Osteoblast (primary cell): ENCODE measurements around the gene NMRAL1. TPM values are rescaled to one million over a fixed set of nuclear protein-coding genes. Genes with fewer than 3 reads are reported as not detected.
A peak's percentile ranks its signal among the peaks of the same experiment; 100 is the strongest.

Experiments
- DNase-seq: peaks from one replicate; pipeline ENCODE4 v3.0.0; 2011; ENCODE audit warnings: low spot score, mixed read lengths; ENCODE audit not compliant: insufficient read length; ENCODE audit errors: missing footprints
- H2AFZ ChIP-seq: 2 replicates; pipeline ENCODE4 v1.6.0; 2011; ENCODE audit warnings: mild to moderate bottlenecking, low read length
- H3K27ac ChIP-seq: 2 replicates; pipeline ENCODE4 v1.5.1; 2011; ENCODE audit warnings: mild to moderate bottlenecking, low read depth, low read length, moderate library complexity
- H3K27me3 ChIP-seq: 2 replicates; pipeline ENCODE4 v1.6.0; 2012; ENCODE audit warnings: mild to moderate bottlenecking, control low read depth, inconsistent platforms, low read length, moderate library complexity; ENCODE audit not compliant: insufficient read depth
- H3K36me3 ChIP-seq: 2 replicates; pipeline ENCODE4 v1.5.1; 2011; ENCODE audit warnings: mild to moderate bottlenecking, low read length, control low read depth, moderate library complexity; ENCODE audit not compliant: insufficient read depth
- H3K4me1 ChIP-seq: 2 replicates; pipeline ENCODE4 v1.5.1; 2011; ENCODE audit warnings: mild to moderate bottlenecking, low read length, control low read depth, moderate library complexity; ENCODE audit not compliant: insufficient read depth
- H3K4me2 ChIP-seq: 2 replicates; pipeline ENCODE4 v1.6.0; 2011; ENCODE audit warnings: mild to moderate bottlenecking, low read length; ENCODE audit not compliant: insufficient read depth
- H3K4me3 ChIP-seq: fragments of 200-600 bp; sonication (generic); 3 replicates; pipeline ENCODE4 v1.5.1; 2012; ENCODE audit warnings: mild to moderate bottlenecking, low read length, inconsistent platforms; ENCODE audit not compliant: insufficient read depth
- H3K79me2 ChIP-seq: 2 replicates; pipeline ENCODE4 v1.6.0; 2012; ENCODE audit warnings: mild to moderate bottlenecking, low read length, control low read depth, inconsistent platforms; ENCODE audit not compliant: insufficient read depth
- H3K9me3 ChIP-seq: 2 replicates; pipeline ENCODE4 v1.5.1; 2011; ENCODE audit warnings: low read depth, low read length, control low read depth
- H4K20me1 ChIP-seq: 2 replicates; pipeline ENCODE4 v1.6.0; 2012; ENCODE audit warnings: mild to moderate bottlenecking, low read length, control low read depth; ENCODE audit not compliant: insufficient read depth
- total RNA-seq: library from RNA; depleted of rRNA; stranded (reverse); fragments of >200 nt; gene quantifications from 2 replicates; pipeline ENCODE4 v1.2.3, GENCODE V29; 2012
- TF ChIP-seq, protein P1 (sequence below): IDR thresholded peaks from 2 replicates; pipeline ENCODE4 v1.5.1; 2011; ENCODE audit warnings: mild to moderate bottlenecking, low read depth, low read length, moderate library complexity; ENCODE audit errors: extremely low read depth

Gene NMRAL1
- total RNA-seq, 1 donor = 90.5 TPM

GRCh38 chr16:4519274-4520058 lies 45.0 kb upstream of the NMRAL1 start:
- Histone ChIP-seq H3K4me2 (no peak overlapping the region), H2AFZ (no peak overlapping the region), H4K20me1 (peaks cover 9% of the 10 kb centered on the region), H3K27me3 (no peaks in the 10 kb centered on the region), H3K27ac (no peak overlapping the region), H3K9me3 (no peaks in the 10 kb centered on the region), H3K36me3 (no peaks in the 10 kb centered on the region), H3K4me1 (no peaks in the 10 kb centered on the region), H3K4me3 (no peak overlapping the region), H3K79me2 (peaks cover 4% of the 10 kb centered on the region)
- TF ChIP-seq, protein P1, sequence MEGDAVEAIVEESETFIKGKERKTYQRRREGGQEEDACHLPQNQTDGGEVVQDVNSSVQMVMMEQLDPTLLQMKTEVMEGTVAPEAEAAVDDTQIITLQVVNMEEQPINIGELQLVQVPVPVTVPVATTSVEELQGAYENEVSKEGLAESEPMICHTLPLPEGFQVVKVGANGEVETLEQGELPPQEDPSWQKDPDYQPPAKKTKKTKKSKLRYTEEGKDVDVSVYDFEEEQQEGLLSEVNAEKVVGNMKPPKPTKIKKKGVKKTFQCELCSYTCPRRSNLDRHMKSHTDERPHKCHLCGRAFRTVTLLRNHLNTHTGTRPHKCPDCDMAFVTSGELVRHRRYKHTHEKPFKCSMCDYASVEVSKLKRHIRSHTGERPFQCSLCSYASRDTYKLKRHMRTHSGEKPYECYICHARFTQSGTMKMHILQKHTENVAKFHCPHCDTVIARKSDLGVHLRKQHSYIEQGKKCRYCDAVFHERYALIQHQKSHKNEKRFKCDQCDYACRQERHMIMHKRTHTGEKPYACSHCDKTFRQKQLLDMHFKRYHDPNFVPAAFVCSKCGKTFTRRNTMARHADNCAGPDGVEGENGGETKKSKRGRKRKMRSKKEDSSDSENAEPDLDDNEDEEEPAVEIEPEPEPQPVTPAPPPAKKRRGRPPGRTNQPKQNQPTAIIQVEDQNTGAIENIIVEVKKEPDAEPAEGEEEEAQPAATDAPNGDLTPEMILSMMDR = no peak
- DNase-seq = peak; percentile 32

- peak; percentile 74 for DNase-seq
- peaks cover 4% of the 10 kb centered on the region for H3K36me3 ChIP-seq
- H3K4me2 ChIP-seq = no peak overlapping the region
- no peaks in the 10 kb centered on the region for H3K27me3 ChIP-seq
- TF ChIP-seq, protein P1 = peak; percentile 53
- H3K4me3 ChIP-seq = no peak overlapping the region
- H3K4me1 ChIP-seq = no peaks in the 10 kb centered on the region
- no peak overlapping the region for H3K27ac ChIP-seq
- H3K79me2 ChIP-seq = peaks cover 2% of the 10 kb centered on the region
- H3K9me3 ChIP-seq = no peaks in the 10 kb centered on the region
- H2AFZ ChIP-seq = no peak overlapping the region
- peaks cover 9% of the 10 kb centered on the region for H4K20me1 ChIP-seq
These were observed 43.6 kb upstream of the NMRAL1 start for GRCh38 chr16:4517812-4518680.

GRCh38 chr16:4515611-4516233 lies 41.3 kb upstream of the NMRAL1 start:
- peak; percentile 45 for DNase-seq
- Histone ChIP-seq H3K27ac (no peak overlapping the region), H3K4me2 (no peak overlapping the region), H3K9me3 (no peaks in the 10 kb centered on the region), H2AFZ (no peak overlapping the region), H3K36me3 (peaks cover 17% of the 10 kb centered on the region), H3K4me3 (no peak overlapping the region), H4K20me1 (peaks cover 15% of the 10 kb centered on the region), H3K4me1 (no peaks in the 10 kb centered on the region), H3K27me3 (no peaks in the 10 kb centered on the region), H3K79me2 (peaks cover 2% of the 10 kb centered on the region)
- TF ChIP-seq, protein P1 = no peak

DNA sequence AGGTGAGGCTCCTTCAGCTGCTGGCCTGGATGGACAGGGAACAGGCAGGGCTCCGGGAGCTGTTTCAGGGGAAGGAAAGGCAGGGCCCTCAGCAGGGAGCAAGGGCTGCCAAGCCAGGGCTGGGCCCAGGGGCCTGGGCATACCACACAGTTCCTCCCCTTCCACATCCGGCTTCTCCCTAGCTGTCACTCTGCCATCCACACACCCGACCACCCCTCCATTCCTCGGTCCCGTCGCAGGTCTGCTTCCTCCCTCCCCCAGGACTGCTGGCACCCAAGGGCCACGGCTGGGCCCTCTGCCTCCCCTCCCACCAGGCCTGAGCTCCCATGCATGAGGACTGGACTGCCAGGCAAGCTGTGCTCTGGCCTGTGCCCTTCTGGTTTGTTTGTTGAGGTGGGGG lies 40.2 kb upstream of the NMRAL1 start:
- no peak overlapping the region for H3K4me3 ChIP-seq
- DNase-seq = peak; percentile 36
- H2AFZ ChIP-seq = no peak overlapping the region
- peaks cover 2% of the 10 kb centered on the region for H3K79me2 ChIP-seq
- H3K27ac ChIP-seq = no peak overlapping the region
- TF ChIP-seq, protein P1 = no peak
- peaks cover 15% of the 10 kb centered on the region for H4K20me1 ChIP-seq
- H3K4me1 ChIP-seq = no peaks in the 10 kb centered on the region
- H3K9me3 ChIP-seq = no peaks in the 10 kb centered on the region
- H3K4me2 ChIP-seq = no peak overlapping the region
- H3K36me3 ChIP-seq = peaks cover 22% of the 10 kb centered on the region
- no peaks in the 10 kb centered on the region for H3K27me3 ChIP-seq
